Thyroid gland (tissue), 4 donors: Measurements from ENCODE around the gene GFI1.

ENCODE experiments used
- POLR2A ChIP-seq, 2 donors: fragments of 450-650 bp; IDR thresholded peaks; one replicate each; pipeline ENCODE4 v1.6.1; 2017; ENCODE audit warnings: antibody characterized with exemption in 2 of 2, mild to moderate bottlenecking in 2 of 2, moderate library complexity in 1 of 2
- TF ChIP-seq, protein P1 (sequence below), 6 experiments: fragments of 200-600 bp in 3 of 6; fragments of 450-650 bp in 3 of 6; sonication (generic) in 3 of 6; IDR thresholded peaks; one replicate each; pipeline ENCODE4 v1.5.1; 2016 to 2019; ENCODE audit warnings: antibody characterized with exemption in 6 of 6, mild to moderate bottlenecking in 2 of 6, inconsistent platforms in 1 of 6, moderate library complexity in 1 of 6

- TF ChIP-seq POLR2A (IDR thresholded peaks at IDR 0.05), result no peak
- TF ChIP-seq, protein P1, sequence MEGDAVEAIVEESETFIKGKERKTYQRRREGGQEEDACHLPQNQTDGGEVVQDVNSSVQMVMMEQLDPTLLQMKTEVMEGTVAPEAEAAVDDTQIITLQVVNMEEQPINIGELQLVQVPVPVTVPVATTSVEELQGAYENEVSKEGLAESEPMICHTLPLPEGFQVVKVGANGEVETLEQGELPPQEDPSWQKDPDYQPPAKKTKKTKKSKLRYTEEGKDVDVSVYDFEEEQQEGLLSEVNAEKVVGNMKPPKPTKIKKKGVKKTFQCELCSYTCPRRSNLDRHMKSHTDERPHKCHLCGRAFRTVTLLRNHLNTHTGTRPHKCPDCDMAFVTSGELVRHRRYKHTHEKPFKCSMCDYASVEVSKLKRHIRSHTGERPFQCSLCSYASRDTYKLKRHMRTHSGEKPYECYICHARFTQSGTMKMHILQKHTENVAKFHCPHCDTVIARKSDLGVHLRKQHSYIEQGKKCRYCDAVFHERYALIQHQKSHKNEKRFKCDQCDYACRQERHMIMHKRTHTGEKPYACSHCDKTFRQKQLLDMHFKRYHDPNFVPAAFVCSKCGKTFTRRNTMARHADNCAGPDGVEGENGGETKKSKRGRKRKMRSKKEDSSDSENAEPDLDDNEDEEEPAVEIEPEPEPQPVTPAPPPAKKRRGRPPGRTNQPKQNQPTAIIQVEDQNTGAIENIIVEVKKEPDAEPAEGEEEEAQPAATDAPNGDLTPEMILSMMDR (IDR thresholded peaks at IDR 0.05), result no peak
Measured at GRCh38 chr1:92443893-92444292, 42.8 kb downstream of the GFI1 start.
